HepG2 (cell line): ENCODE results near the gene TLCD3A. TPM values are rescaled to one million over a fixed set of nuclear protein-coding genes. Genes with fewer than 3 reads are reported as not detected.

ENCODE experiments used
- CBFB ChIP-seq: sonication (generic); formaldehyde crosslinking; IDR thresholded peaks from 2 replicates; pipeline ENCODE4 v1.4.0; 2020; ENCODE audit warnings: missing genetic modification reagents
- DR1 ChIP-seq: sonication (generic); formaldehyde crosslinking; IDR thresholded peaks from 2 replicates; pipeline ENCODE4 v1.8.0; 2021; ENCODE audit warnings: mild to moderate bottlenecking, missing genetic modification reagents, inconsistent platforms
- GABPB1 ChIP-seq: IDR thresholded peaks from 2 replicates; pipeline ENCODE4 v1.6.1; 2016; ENCODE audit warnings: mild to moderate bottlenecking, missing genetic modification reagents, moderate library complexity, missing compliant biosample characterization
- KDM5B ChIP-seq: sonication (generic); formaldehyde crosslinking; IDR thresholded peaks from 2 replicates; pipeline ENCODE4 v1.4.0; 2020; ENCODE audit warnings: missing genetic modification reagents, mild to moderate bottlenecking, borderline replicate concordance
- MXD3 ChIP-seq: IDR thresholded peaks from 2 replicates; pipeline ENCODE4 v1.6.1; 2016; ENCODE audit warnings: mild to moderate bottlenecking, missing biosample characterization, missing genetic modification reagents
- MYC ChIP-seq: sonication (generic); formaldehyde crosslinking; IDR thresholded peaks from 2 replicates; pipeline ENCODE4 v1.9.0; 2021; ENCODE audit warnings: missing genetic modification reagents, borderline replicate concordance
- POLR2A ChIP-seq, 2 experiments: IDR thresholded peaks; 2 replicates each; pipeline ENCODE4 v1.6.1; 2011; ENCODE audit warnings: low read depth in 2 of 2, low read length in 2 of 2, mild to moderate bottlenecking in 1 of 2, moderate library complexity in 1 of 2; ENCODE audit not compliant: insufficient read depth in 1 of 2
- REST ChIP-seq, 2 experiments: IDR thresholded peaks; 2 replicates each; pipeline ENCODE4 v1.6.1; 2011 to 2012; ENCODE audit warnings: low read length in 2 of 2, borderline replicate concordance in 1 of 2, low read depth in 1 of 2, mild to moderate bottlenecking in 1 of 2, moderate library complexity in 1 of 2
- RFXAP ChIP-seq: sonication (generic); formaldehyde crosslinking; IDR thresholded peaks from 2 replicates; pipeline ENCODE4 v1.4.0; 2020; ENCODE audit warnings: missing genetic modification reagents, borderline replicate concordance
- ZBTB2 ChIP-seq: sonication (generic); formaldehyde crosslinking; IDR thresholded peaks from 2 replicates; pipeline ENCODE4 v1.8.0; 2022; ENCODE audit warnings: low read depth, missing genetic modification reagents
- ZEB1 ChIP-seq: IDR thresholded peaks from 2 replicates; pipeline ENCODE4 v1.6.1; 2012; ENCODE audit warnings: mild to moderate bottlenecking, low read depth, inconsistent platforms; ENCODE audit not compliant: insufficient replicate concordance
- ZNF235 ChIP-seq: sonication (generic); formaldehyde crosslinking; IDR thresholded peaks from 2 replicates; pipeline ENCODE4 v1.8.1; 2023; ENCODE audit warnings: mild to moderate bottlenecking, missing genetic modification reagents, borderline replicate concordance
- ZNF331 ChIP-seq: sonication (generic); formaldehyde crosslinking; IDR thresholded peaks from 2 replicates; pipeline ENCODE4 v1.4.0; 2020; ENCODE audit warnings: missing genetic modification reagents
- ZNF558 ChIP-seq: sonication (generic); formaldehyde crosslinking; IDR thresholded peaks from 2 replicates; pipeline ENCODE4 v1.9.0; 2022; ENCODE audit warnings: mild to moderate bottlenecking, missing genetic modification reagents, borderline replicate concordance
- ZNF770 ChIP-seq: sonication (generic); formaldehyde crosslinking; IDR thresholded peaks from 2 replicates; pipeline ENCODE4 v1.5.0; 2020; ENCODE audit warnings: mild to moderate bottlenecking, missing genetic modification reagents
- ZXDC ChIP-seq: sonication (generic); formaldehyde crosslinking; IDR thresholded peaks from 2 replicates; pipeline ENCODE4 v1.5.0; 2020; ENCODE audit warnings: mild to moderate bottlenecking, missing genetic modification reagents
- polyA plus RNA-seq, 8 experiments: library from polyadenylated mRNA; depleted of rRNA in 3 of 8; stranded (reverse) in 7 of 8; unstranded in 1 of 8; fragments of >200 nt; fragmentation: Illumina TruSeq in 4 of 8; extraction: Trizol in 4 of 8; gene quantifications; 2 replicates each; pipeline versions ENCODE4 v1.2.1 to v1.2.3, GENCODE V29; 2011 to 2016; ENCODE audit warnings: low read depth in 4 of 8, missing spikeins in 1 of 8, mixed read lengths in 1 of 8; ENCODE audit not compliant: insufficient read depth in 1 of 8
- total RNA-seq, 5 experiments: library from RNA; depleted of rRNA; stranded (reverse); fragments of >200 nt; fragmentation: Illumina TruSeq; extraction: Trizol; gene quantifications; 2 replicates each; pipeline ENCODE4 v1.2.3, GENCODE V29; 2016; ENCODE audit warnings: low read depth in 1 of 5

The TLCD3A gene
- total and polyA plus RNA-seq, 2 of the 13 experiments (the other 11 are each of a cell fraction or from before 2014, with no cell fraction given) = 25.2 to 46.6 TPM

- TF ChIP-seq REST (IDR thresholded peaks at IDR 0.05; ENCODE audit: borderline replicate concordance in 1 of 2, low read depth in 1 of 2, low read length in 2 of 2) (no peak), ZXDC (CRISPR knock-in tag) (no peak), POLR2A (IDR thresholded peaks at IDR 0.05; ENCODE audit: insufficient read depth in 1 of 2, low read depth in 2 of 2, low read length in 2 of 2) (peak; percentile 46 to 58; a peak in 2 of 4 replicates), ZNF331 (CRISPR knock-in tag) (peak; percentile 15; the same call in 1 of the 2 replicates), ZBTB2 (peak; percentile 84), GABPB1 (CRISPR knock-in tag) (peak; percentile 40; the same call in 1 of the 2 replicates), ZNF770 (CRISPR knock-in tag) (peak; percentile 54; the same call in 1 of the 2 replicates), MYC (CRISPR knock-in tag) (peak; percentile 17; the same call in 1 of the 2 replicates), ZNF235 (CRISPR knock-in tag) (peak; percentile 58; the same call in 1 of the 2 replicates), DR1 (CRISPR knock-in tag) (peak; percentile 5; the same call in 1 of the 2 replicates), ZNF558 (0 out of 2 replicates have a peak, but pooled peaks have one; percentile 36), RFXAP (CRISPR knock-in tag) (peak; percentile 57; the same call in 1 of the 2 replicates), CBFB (CRISPR knock-in tag) (0 out of 2 replicates have a peak, but pooled peaks have one; percentile 23), MXD3 (CRISPR knock-in tag) (peak; percentile 7; the same call in 1 of the 2 replicates), ZEB1 (peak; percentile 54), KDM5B (CRISPR knock-in tag) (peak; percentile 55; the same call in 1 of the 2 replicates)
Measured at GRCh38 chr17:732067-732901, at the start of gene TLCD3A (continued).
